Endothelial cell of umbilical vein (primary cell): ENCODE data around the gene RBX1. TPM values are rescaled to one million over a fixed set of nuclear protein-coding genes. Genes with fewer than 3 reads are reported as not detected.
"Not testable (repeated sequence)": the region's sequence is repeated elsewhere in the genome, so short reads cannot be mapped to it uniquely, and the experiment has no call there.

Source experiments
- BruUV-seq: library from RNA; stranded (reverse); fragments of 400-500 nt; replicated peaks from 2 replicates; lab custom pipeline; 2021; lab: Mats Ljungman, UMichigan
- CTCF ChIA-PET: fragments of 300-600, 350-600 bp; sonication (Branson Sonifier 250); formaldehyde crosslinking; loops from one replicate; lab custom pipeline; 2021; ENCODE audit warnings: antibody characterized with exemption, inconsistent platforms; lab: Charles Lee
- POLR2A ChIA-PET: fragments of 300-600, 350-600 bp; sonication (Branson Sonifier 250); formaldehyde crosslinking; loops from one replicate; lab custom pipeline; 2021; ENCODE audit warnings: antibody characterized with exemption, inconsistent platforms; lab: Charles Lee
- DNase-seq: peaks from one replicate; pipeline ENCODE4 v3.0.0-alpha.2; 2011; ENCODE audit warnings: low read depth, low spot score
- FAIRE-seq: peaks from 2 replicates; lab custom pipeline; 2011; peaks lifted over from hg19 to GRCh38; lab: Jason Lieb, UNC
- H2AFZ ChIP-seq: 2 replicates; pipeline ENCODE4 v1.6.0; 2012; ENCODE audit warnings: low read depth, low read length, control low read depth, inconsistent platforms
- H3K27ac ChIP-seq: 2 replicates; pipeline ENCODE4 v1.5.1; 2011; ENCODE audit warnings: low read depth, mild to moderate bottlenecking, control low read depth, low read length, moderate library complexity; ENCODE audit not compliant: insufficient read depth
- H3K27me3 ChIP-seq, 2 experiments: 2 replicates each; pipeline versions ENCODE4 v1.6.0 to v1.6.1; 2011; ENCODE audit warnings: low read length in 2 of 2, mixed read lengths in 1 of 2; ENCODE audit not compliant: control insufficient read depth in 2 of 2, insufficient read depth in 2 of 2
- H3K36me3 ChIP-seq, 2 experiments: 2 replicates in 1 of 2; 3 replicates in 1 of 2; pipeline ENCODE4 v1.5.1; 2011; ENCODE audit warnings: low read length in 2 of 2, mild to moderate bottlenecking in 1 of 2, moderate library complexity in 1 of 2; ENCODE audit not compliant: control insufficient read depth in 2 of 2, insufficient read depth in 2 of 2; ENCODE audit errors: extremely low read depth in 1 of 2
- H3K4me1 ChIP-seq: 3 replicates; pipeline ENCODE4 v1.5.1; 2011; ENCODE audit warnings: mild to moderate bottlenecking, low read length; ENCODE audit not compliant: control insufficient read depth, insufficient read depth; ENCODE audit errors: extremely low read depth
- H3K4me2 ChIP-seq: 2 replicates; pipeline ENCODE4 v1.6.1; 2011; ENCODE audit warnings: low read length, control low read depth, mixed read lengths; ENCODE audit not compliant: insufficient read depth
- H3K4me3 ChIP-seq, 3 experiments: fragments of 200-600 bp in 1 of 3; sonication (generic), shearing (Covaris generic) in 1 of 3; replicated peaks in 1 of 3; 2 replicates each; pipeline ENCODE4 v1.5.1; 2011 to 2016; ENCODE audit warnings: control low read depth in 3 of 3, low read length in 3 of 3, mild to moderate bottlenecking in 2 of 3, inconsistent platforms in 1 of 3, low read depth in 1 of 3, moderate library complexity in 1 of 3; ENCODE audit not compliant: insufficient read depth in 1 of 3
- H3K79me2 ChIP-seq: 2 replicates; pipeline ENCODE4 v1.6.0; 2012; ENCODE audit warnings: low read length, inconsistent platforms; ENCODE audit not compliant: control insufficient read depth, insufficient read depth
- H3K9ac ChIP-seq: replicated peaks from 2 replicates; pipeline ENCODE3; 2011; ENCODE audit warnings: low read length, control low read depth; ENCODE audit not compliant: insufficient read depth; ENCODE audit errors: extremely low read depth
- H3K9me1 ChIP-seq: replicated peaks from 3 replicates; pipeline ENCODE4 v1.6.0; 2011; ENCODE audit warnings: mild to moderate bottlenecking, low read length; ENCODE audit not compliant: control insufficient read depth, insufficient read depth; ENCODE audit errors: extremely low read depth
- H3K9me3 ChIP-seq: replicated peaks from 2 replicates; pipeline ENCODE4 v1.5.1; 2012; ENCODE audit warnings: low read length, inconsistent platforms; ENCODE audit not compliant: control insufficient read depth, insufficient read depth
- H4K20me1 ChIP-seq: replicated peaks from 2 replicates; pipeline ENCODE3; 2011; ENCODE audit warnings: mild to moderate bottlenecking, low read length; ENCODE audit not compliant: control insufficient read depth, insufficient read depth; ENCODE audit errors: extremely low read depth
- JUN ChIP-seq: IDR thresholded peaks from 2 replicates; pipeline ENCODE4 v1.6.1; 2011; ENCODE audit warnings: borderline replicate concordance, low read depth; ENCODE audit not compliant: insufficient read length, insufficient read depth
- MYC ChIP-seq: IDR thresholded peaks from one replicate; pipeline ENCODE4 v1.6.1; 2011; ENCODE audit warnings: mild to moderate bottlenecking, low read depth, low read length
- dilution Hi-C: fragments of 300-500 bp; cut with MboI; formaldehyde crosslinking; loops from one replicate; pipeline ENCODE4 v1.15.0; 2019; ENCODE audit warnings: low sequenced_read_pairs; ENCODE audit not compliant: extremely low pct_ligation_motif_present
- intact Hi-C: fragments of 100-400 bp; cut with micrococcal nuclease; formaldehyde crosslinking; loops from one replicate; pipeline ENCODE4 v1.10.0; 2022
- polyA plus RNA-seq, 4 experiments: library from polyadenylated mRNA; depleted of rRNA in 3 of 4; stranded (reverse) in 3 of 4; unstranded in 1 of 4; fragments of >200 nt; gene quantifications; 2 replicates each; pipeline versions ENCODE4 v1.2.1 to v1.2.3, GENCODE V29; 2011 to 2012; ENCODE audit warnings: missing spikeins in 1 of 4
- total RNA-seq: library from RNA; stranded (reverse); gene quantifications from 2 replicates; pipeline ENCODE4 v1.2.3, GENCODE V29; 2021

Gene RBX1
- total and polyA plus RNA-seq, 2 donors (not counting 3 experiments of a cell fraction or from before 2014, with no cell fraction given), result 74.7 to 102 TPM

DNA sequence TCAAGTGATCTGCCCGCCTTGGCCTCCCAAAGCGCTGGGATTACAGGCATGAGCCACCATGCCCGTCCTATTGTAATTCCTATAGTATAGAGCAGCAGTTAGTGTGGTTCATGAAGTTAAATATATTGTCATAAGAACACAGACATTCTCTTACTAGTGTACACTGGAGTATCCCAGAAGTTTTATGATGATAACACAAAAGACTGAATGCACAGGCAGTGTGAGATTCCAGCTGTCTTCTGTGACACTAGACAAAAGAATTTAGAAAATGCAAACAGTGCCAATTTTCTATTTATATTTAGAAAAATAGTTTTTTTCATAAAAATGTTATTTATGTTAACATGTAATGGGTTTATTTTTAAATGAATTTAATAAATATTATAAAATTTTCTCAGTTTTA is 39.4 kb upstream of the RBX1 start:
- no TSS peak for BruUV-seq
- Histone ChIP-seq H3K4me3 (no peak overlapping the region), H3K4me2 (no peak overlapping the region), H3K9me3 (no peaks in the 10 kb centered on the region), H3K79me2 (no peaks in the 10 kb centered on the region), H4K20me1 (no peaks in the 10 kb centered on the region), H3K27ac (no peak overlapping the region), H3K36me3 (peaks cover 0 to 2% of the 10 kb centered on the region in 2 experiments), H3K27me3 (no peaks in the 10 kb centered on the region), H3K4me1 (no peaks in the 10 kb centered on the region), H3K9ac (no peak overlapping the region), H3K9me1 (no peaks in the 10 kb centered on the region), H2AFZ (no peak overlapping the region)
- TF ChIP-seq MYC (no peak), JUN (no peak)
- intact Hi-C loops (no loop called here), dilution Hi-C loops (no loop called here)
- ChIA-PET CTCF (interaction anchor here (1.0 to 1.4 kb wide), 2 partner anchors 11 to 13 kb away, joined by 3 to 7 read pairs; no protein-coding TSS in a partner anchor), POLR2A (no interaction called here)
- no peak for FAIRE-seq
- no peak for DNase-seq

DNA sequence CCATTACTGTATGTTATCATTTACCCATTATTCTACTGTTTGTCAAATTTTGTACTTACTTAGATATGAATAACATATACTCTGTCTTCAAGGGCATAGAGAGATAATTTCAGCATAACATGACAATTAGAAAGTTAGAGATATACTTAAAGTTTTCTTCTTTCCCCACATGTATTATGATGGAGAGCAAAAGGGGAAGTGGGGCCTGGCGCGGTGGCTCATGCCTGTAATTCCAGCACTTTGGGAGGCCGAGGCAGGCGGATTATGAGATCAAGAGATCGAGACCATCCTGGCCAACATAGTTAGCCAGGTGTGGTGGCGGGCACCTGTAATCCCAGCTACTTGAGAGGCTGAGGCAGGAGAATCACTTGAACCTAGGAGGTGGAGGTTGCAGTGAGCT is 38.2 kb upstream of the RBX1 start:
- H3K27ac ChIP-seq, intact Hi-C loops, H3K36me3 ChIP-seq, H3K4me1 ChIP-seq, H3K4me3 ChIP-seq, H3K4me2 ChIP-seq, BruUV-seq, DNase-seq, H3K79me2 ChIP-seq, H3K9ac ChIP-seq, H4K20me1 ChIP-seq, dilution Hi-C loops, H3K9me1 ChIP-seq, H2AFZ ChIP-seq, H3K9me3 ChIP-seq, H3K27me3 ChIP-seq, POLR2A ChIA-PET, FAIRE-seq: not testable (repeated sequence)
- CTCF ChIA-PET, result interaction anchor here (0.6 to 2.0 kb wide), 3 partner anchors 10 to 19 kb away, joined by 3 to 17 read pairs (median 7); no protein-coding TSS in a partner anchor
